DOHH2 (cell line): ENCODE data around the gene ESRRG.

Source experiments
- CTCF ChIP-seq: fragments of 200-600 bp; sonication (generic); IDR thresholded peaks from one replicate; pipeline ENCODE4 v1.5.1; 2014; ENCODE audit warnings: antibody characterized with exemption, mild to moderate bottlenecking, low read depth, low read length; ENCODE audit not compliant: poor library complexity, severe bottlenecking
- EZH2phosphoT487 ChIP-seq: fragments of 200-600 bp; sonication (generic); IDR thresholded peaks from 2 replicates; pipeline ENCODE4 v1.6.1; 2017; ENCODE audit warnings: borderline replicate concordance, mild to moderate bottlenecking, antibody characterized with exemption, low read length, moderate library complexity, mixed read lengths

- no peak for TF ChIP-seq CTCF
- TF ChIP-seq EZH2phosphoT487, result no peak
These were observed 199.6 kb downstream of the ESRRG start for GRCh38 chr1:216523449-216524190.
